ENCODE data around the gene ZNF469.

Gene ZNF469

DNA sequence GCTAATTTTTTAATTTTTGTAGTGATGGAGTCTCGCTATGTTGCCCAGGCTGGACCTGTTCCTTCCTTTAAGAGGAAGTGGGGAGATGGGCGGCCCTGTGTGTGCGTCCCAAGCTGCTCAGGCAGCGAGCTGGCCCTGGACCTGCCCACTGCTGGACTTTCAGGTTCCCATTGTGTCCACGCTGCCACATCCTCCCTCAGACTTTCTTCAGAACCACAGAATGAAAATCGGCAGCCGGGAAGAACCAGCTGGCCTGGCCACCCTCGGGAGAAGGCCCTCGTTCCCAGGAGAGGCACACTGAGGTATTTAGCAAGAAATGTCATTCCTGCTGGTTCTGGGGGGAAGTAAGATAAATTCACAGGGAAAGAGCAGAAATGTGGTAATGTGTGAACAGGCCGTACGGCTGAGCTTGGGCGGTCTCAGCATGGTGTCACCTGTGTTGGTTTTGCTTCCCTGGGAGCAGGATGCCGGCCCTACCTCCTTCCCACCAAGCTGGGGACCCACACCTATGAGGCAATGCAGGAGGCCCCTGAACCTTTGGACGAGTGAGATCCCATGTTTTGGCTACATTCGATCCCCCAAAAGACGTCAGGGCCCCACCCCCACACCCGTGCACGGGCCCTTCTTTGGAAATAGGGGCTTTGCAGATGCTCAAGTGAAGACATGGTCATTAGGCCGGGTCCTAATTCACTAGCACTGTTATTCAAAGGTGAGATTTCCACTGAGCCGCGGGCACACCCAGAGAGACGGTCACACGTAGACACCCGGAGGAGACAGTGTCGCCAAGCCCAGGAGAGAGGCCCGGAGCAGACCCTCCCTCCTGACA is 35.9 kb upstream of the ZNF469 start:
- no peak for DNase-seq

DNA sequence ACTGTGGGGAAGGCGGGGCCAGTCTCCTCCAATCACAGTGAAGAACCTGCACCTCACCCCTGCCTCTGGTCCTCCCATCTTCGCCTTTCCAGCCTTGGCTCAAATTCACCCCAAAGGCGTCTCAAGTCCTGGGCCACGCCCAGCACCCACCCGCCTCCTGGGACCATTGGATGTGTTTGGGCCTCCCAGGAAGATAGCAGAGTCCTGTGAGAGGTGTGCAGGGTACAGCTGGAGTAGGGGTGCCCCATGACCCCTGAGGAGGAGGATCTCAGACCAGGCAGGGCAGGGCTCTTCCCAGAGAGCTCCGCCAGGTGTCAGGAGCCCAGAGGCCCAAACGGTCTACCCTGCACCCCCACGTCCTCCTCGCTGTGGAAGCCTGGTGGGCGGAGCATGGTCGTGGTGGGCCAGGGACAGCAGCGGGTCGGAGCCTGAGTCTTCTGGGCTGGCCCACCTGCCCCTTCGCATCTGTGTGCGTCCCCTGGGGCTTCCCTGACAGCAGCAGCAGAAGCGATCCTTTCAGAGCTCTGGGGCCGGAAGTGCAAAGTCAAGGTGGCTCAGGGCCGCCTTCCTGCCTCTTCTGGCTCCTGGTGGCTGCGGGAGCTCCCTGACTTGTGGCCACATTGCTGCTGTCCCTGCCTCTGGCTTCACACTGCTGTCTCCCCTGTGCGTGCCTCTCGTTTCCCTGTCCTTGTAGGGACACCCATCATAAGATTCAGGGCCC is 34.9 kb upstream of the ZNF469 start:
- DNase-seq = no peak

DNA sequence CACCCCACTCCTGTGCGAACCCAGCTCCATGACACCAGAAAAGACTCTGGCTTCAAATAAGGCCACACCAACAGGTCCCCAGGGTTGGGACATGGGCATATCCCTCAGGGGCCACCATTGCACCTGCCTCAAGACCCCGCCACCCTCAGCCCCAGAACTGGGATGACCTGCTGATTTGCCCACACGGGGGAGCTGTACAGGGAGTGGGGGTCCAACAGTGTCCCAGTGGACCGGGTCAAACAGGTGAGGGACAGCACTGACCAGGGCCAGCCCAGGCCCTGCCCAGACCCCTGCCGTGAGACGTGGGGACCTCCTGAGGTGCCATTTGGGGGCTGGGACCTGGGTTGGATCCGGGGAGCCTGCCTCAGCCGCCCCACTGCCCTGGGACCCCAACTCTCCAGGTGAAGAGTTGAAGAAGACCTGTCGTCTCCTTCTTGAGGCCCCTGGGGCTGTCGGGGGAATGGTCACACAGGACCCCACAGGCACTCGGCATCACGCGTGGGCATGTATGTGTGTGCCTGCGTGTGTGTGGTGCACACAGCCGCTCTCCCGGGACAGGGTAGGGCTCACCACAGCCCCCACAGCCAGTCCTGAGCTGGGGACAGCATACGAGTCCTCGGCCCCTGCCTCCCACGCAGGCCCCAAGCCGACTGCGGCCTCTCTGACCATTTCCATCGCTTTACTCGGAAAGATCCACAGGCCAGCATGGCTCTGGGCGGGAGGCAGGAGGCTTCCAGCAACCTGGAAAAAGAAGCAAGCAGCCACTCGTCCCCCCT is 34.2 kb upstream of the ZNF469 start:
- no peak for DNase-seq

DNA sequence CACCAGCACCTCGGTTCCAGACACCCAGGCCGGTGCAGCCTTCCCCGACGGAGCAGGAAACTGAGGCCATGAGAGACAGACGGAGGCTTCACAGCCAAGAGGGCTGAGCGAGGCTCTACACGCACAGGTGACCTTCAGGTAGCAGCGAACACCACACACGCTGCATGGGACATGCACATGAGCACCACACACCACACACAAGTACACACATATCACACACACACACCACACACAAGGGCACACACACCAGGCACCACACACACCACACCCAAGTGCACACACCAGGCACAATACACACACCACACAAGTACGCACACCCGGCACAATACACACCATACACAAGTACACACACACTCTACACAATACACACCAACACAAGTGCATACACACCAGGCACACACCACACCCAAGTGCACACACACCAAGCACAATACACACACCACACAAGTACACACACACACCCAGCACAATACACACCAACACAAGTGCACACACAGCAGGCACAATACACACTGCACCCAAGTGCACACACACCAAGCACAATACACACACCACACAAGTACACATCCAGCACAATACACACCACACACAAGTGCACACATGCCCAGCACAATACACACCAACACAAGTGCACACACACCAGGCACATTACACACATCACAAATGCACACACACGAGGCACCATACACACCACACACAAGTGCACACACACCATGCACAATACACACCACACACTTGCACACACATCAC is 33.4 kb upstream of the ZNF469 start:
- DNase-seq = no peak

DNA sequence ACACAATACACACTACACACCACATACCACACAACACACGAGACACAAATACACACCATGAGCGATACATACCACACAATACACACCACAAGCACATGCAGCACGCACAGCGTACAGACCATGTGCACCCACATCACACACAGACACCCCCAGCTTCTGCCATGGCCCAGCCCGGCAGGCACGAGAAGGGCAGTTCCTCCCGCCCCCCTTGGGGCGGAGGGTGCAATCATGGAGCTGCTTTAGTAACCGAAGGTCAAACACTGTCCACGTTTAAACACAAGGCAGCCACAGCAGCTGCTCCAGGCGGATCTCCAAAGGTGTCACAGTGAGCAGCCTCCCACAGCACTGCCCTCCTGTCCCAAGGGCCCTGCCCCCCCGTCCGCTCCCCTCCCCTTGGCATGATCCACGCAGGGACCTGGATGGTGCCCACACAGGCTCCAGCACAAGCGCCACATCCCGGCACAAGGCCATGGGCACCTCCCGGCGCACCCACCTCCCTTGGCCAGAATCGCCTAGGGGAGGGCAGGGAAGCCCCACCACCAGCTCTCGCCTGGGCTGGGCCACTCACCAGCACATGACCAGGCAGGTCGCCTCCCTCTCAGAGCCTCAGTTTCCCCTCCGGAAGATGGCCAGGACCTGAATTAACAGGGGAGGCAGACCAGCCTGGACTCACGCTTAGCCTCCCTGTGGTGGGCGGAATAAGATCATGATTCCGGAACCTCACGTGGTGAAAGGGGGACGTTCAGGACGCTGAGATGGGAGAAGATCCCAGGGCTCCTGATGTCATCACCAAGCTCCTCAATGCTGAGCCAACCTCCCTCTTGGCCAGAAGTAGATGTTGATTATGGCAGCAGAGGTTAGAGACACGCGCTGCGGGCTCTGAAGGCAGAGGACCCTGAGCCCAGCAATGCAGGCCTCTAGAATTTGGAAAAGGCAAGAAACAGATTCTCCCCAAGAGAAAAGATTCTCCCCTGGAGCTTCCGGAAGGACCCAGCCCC is 32.6 kb upstream of the ZNF469 start:
- DNase-seq = no peak

DNA sequence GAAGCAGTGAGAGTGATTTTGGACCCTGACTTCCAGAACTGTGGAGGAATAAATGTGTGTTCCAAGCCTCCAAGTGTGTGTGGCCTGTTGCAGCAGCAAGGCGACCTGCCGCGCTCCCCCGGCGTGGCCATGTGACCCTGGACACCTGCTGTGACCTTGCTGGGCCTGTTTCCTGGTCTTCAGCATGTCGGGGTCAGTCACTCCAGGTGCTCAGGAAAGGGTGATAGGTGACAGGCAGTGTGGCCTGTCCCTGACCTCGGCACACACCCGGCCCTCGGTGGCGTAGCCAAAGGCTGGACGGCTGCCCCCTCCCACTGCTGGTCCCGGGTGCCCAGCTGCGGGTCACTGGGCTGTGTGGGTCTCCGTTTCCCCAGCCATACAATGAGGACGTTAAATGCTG is 31.8 kb upstream of the ZNF469 start:
- DNase-seq = no peak

DNA sequence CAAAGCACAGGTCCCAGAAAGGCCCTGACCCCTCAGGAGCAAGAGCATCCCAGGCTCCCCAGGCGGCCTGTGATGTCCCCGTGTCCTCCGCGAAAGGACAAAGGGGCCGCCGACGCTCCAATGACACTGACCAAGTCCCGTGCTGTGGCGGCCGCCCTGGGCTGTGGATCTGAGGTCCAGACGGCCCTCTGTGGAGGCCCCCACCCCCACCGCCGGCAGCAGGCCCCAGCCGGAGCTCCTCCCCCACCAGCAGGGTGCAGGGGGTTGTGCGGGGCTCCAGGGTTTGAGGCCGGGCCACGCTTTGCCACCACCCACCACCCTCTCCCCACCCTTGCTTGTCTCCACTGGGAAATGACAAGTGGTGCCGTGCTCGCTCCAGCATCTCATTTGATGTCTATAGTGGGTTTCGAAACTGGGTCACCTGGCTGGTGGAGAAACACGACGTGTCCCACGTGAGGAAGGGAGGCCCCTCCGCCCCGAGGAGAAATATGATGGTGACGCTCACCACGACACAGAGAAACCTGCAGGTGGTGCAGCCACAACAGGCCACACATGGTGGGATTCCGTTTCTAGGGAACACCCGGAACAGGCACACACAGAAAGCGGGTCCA is 31.2 kb upstream of the ZNF469 start:
- DNase-seq = no peak

DNA sequence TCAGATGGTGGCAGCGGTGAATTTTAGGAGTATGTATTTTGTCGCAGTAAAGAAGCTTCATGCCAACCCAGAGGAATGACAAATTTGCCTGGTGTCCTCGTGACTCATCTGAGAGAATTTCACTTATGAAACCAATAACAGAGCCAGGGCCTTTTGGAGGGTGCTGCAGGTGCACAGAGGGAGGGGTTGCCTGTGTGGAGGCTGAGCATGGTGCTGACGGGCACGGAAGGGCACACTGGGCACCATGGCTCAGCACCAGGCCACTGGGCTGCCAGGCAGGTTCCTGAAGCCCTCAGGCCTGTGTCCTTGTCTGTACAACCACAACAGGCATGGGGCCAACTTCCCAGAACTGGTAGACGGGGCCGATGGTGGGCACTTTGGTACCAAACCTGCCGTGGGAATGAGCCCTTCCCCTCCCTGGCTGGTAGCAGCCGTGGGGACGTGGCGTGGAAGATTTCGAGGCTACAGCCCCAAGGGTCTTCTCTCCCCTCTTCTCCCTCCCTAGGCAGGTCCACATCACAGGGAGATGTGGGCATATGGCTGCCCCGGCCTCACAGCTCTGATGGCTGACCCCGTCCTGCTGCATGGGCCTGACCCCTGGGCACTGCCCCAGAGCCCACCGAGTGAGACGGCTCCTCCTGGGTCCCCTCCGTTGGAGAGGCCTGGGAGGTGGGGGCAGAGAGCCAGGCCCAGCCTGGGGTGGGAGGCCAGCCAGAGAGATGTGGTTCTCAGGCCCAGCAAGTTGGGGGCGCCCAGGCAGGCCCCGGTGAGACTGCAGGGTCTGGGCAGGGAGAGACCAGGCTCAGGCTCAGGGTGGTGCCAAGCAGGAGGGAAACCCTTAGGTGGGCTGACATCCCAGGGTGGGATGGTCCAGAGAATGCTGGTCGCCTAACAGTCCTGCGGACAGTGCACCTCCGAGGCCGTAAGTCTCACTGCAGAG is 30.2 kb upstream of the ZNF469 start:
- DNase-seq = no peak

DNA sequence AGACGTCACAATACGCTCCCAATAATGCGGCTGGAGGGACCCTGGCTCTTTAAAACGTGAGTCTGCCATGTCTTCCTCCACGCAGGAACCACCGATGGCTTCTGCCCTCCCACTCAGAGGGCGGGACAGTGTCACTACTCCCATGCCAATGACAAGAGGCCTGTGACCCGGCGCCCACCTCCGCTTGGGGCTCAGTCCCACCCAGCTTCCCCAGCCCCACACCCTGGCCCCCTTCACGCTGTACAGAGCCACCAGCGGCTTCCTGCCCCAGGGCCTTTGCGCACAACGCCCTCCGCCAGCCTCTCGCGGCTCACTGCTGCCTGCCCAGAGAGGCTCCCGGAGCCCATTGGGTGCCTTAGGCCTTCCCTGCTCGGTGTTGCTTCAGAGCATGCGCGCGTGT is 29.5 kb upstream of the ZNF469 start:
- DNase-seq = no peak

DNA sequence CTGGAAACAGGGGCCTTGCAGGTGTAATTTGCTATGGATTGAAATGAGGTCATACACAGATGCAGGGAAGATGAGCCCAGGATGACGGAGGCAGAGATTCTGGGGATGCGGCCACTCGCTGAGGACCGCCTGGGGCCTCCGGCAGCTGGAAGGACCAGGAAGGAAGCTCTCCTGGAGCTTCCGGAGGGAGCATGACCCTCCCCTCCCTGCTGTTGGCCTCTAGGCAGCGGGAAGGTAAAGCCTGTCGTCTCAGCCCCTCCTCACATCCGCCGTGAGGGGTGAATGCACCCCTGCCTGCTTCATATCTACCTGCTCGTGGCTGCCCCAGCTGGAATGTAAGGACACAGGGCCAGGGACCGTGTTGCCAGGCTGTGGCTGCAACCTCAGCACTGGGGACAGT is 29.1 kb upstream of the ZNF469 start:
- no peak for DNase-seq

DNA sequence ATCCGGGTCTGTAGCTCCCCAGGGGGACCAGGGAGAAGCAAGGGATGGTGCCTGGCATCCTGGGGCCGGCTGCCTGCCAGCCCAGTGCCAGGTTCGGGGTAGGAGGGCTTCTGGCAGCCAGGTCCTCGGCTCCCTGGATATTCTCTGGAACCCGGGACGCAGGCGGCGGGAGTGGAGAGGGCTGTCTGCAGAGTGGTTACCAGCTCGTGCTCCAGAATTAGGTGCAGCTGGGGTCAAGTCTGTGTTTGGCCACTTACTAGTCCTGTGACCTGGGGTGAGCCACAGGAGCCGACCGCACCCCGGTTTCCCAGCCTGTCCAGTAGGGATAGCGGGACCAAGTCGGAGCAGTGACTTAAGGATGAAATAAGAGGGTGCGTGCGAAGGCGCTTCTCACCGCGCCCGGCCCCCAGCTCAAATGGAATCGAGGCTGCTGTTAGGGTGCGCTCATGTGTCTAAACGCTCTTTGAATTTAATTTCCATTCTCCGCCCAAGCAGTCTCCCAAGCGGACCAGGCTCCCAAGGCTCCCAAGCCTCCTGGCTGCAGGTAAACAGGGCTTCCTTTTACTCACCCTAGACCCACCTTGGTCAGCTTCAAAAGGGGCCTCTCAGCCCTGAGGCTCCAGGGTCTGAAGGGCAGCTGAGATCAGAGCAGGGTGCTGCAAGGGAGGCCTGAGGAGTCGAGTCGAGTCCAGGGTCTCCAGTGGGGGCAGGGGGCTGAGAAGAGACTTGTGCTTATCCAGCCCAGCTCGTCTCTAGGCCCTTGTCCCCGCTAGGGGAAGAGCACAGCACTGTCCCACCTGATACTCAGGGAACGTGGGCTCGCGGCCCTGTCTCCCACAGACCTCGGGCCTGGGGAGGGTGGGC is 28.3 kb upstream of the ZNF469 start:
- no peak for DNase-seq

DNA sequence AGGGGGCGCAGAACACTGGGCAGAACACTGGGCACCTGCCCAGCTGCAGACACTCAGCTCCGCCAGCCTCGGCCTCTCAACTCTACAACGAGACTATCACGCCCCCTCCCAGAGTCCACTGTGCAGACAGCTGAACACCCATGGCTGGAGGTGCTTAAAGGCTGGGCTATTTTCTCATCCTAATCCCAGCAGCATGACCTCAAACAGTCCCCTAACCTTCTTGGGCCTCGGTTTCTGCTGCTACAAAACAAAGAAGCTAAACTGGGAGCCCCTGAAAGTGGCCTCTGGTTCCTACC is 27.7 kb upstream of the ZNF469 start:
- no peak for DNase-seq

DNA sequence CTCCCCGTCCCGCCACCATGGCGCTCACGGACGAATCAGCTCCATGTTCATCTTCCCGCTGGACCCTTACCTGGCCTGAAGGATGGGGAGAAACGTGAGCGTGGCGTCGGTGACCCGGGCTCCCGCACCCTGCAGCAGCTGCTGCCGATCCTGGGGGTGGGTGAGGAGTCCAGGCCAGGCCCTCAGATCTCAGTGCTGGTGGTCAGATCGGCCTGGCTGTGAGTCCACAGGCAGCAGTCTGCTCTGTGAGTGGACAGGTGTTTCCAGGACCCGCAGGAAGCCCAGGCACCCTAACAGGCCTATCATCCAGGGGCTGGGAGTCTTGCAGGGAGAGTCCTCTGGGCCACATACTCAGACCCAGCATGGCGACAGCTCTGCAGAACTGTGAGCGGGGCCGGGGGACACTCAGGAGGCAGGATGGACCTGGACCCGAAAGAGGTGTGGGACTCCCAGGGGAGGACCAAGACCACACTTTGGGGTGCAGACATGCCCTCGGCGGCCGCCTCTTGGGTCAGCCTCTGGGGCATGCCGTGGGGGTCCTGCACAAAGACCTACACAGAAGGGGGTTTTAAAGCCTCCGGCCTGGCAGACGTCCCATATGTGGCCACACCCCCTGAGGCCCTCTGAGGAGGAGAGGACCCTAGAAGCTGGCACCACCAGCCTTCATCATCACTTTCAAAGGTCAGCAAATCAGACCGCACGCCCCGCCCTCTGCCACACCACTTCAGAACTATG is 27.2 kb upstream of the ZNF469 start:
- no peak for DNase-seq

DNA sequence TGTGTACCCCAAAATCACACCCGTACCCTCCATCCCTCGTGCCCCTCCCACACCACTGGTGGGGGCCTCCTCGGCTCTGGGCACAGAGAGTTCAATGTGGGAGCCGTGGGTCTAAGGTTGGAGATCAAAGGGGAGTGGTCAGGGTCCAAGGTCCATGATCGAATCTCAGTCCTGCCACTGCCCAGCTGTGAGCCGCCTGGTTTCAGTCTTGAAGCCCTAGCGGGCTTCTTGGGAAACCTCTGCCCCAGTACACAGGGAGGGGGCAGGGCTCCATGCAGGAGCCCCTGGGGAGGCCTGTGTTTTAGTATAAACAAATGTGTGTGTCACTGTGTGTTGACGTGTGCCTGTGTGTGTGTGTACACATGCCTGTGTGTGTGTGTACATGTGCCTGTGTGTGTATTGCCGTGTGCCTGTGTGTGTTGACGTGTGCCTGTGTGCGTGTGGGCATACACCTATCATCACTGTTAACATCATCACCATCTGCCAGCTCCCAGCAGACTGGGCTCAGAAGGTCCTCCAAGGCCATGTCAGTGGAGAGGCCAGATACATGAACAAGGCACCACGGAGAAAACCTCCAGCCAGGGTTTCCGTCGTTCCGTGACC is 26.5 kb upstream of the ZNF469 start:
- DNase-seq = no peak

DNA sequence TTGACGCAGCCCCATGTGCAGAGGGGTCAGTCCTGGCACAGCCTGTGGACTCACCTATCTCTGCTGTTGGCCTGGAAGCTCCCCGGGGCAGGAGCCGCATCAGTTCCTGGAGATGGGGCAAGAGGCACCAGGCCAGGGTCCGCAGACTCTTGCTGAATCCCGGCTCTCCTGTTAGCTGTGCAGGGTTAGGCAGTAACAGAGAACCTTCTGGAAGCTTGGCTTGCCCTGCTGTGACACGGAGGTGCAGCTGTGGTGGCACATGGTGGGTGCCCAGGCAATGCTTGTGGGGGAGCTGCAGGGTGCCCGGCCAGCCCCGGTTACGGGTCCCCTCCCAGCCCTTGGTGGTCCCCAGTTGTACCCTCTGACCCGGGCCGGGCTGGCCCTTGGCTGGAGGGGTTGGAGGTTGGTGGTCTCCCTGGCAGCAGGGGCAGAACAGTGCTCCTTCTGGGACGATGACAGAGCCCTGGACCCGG is 26.0 kb upstream of the ZNF469 start:
- no peak for DNase-seq

DNA sequence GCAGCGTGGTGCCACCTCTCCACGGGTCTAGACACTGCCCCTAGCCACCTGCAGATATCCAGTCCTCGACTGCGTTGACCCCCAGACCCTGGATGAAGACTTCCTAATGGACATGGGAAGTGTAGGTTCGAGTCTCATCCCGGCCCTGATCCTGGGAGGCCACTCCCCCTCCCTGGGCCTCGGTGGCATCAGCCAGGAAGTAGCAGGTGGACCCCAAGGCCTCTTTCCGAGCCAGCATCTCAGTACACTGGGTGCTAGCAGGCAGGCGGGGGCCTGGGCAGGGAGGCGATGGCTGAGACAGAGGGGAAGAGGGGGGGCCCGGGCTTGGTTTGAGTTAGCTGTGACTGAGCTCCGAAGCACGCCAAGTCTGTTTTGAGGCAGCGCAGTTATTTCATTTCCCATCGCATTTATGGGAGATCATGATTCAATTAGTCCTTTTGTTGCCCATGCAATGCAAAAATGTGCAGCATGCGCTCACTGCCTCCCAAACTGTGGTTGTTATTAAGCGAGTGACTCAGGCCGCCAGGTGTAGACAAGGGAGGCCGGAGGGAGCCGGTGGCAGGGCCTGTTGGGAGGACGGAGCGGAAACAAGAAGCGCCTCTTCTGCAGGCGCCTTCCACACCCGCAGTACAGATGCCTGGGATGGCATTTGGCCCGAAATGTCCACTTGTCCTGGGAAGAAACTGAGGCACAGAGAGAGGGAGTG is 25.3 kb upstream of the ZNF469 start:
- DNase-seq = no peak

DNA sequence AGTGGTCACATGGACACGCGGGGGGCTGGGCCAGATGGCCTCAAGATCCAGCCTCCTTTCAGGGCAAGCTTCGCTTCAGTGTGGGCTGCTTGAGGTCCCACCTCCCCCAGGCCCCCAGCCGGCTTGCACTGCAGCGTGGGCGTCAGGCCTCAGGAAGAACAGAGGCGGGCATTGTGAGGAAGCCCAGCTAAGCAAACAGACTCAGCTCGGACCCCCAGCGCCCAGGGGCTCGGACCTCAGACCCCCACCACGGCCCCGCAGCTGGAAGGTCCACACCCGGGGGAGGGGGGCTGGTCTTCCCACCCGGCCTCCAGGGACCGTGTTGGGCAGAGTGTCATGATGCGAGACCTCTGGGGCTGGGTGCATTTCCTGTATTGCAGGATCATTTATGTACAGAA is 24.7 kb upstream of the ZNF469 start:
- DNase-seq = no peak
